Psoas muscle (tissue), 8 donors: ENCODE data around the gene DSG4. TPM values are rescaled to one million over a fixed set of nuclear protein-coding genes. Genes with fewer than 3 reads are reported as not detected.

Experiments used
- ATAC-seq, 4 donors: fragments of 200-7000 bp; cut with Tn5 transposase; one replicate each; pipeline ENCODE4 v1.9.1; 2020; ENCODE audit warnings: moderate library complexity in 3 of 4, mild to moderate bottlenecking in 2 of 4
- DNase-seq, 2 donors: peaks; one replicate each; pipeline ENCODE4 v3.0.0-alpha.2; 2020
- H3K27ac ChIP-seq: fragments of 200-600 bp; one replicate; pipeline ENCODE4 v1.8.0; 2022
- H3K27me3 ChIP-seq, 3 donors: fragments of 200-600 bp in 1 of 3; one replicate each; pipeline versions ENCODE4 v1.6.1 to v1.8.0; 2013 to 2022; ENCODE audit warnings: low read length in 2 of 3, mild to moderate bottlenecking in 2 of 3, moderate library complexity in 1 of 3; ENCODE audit not compliant: insufficient read depth in 3 of 3
- H3K36me3 ChIP-seq, 2 donors: fragments of 200-600 bp in 1 of 2; one replicate each; pipeline versions ENCODE4 v1.6.1 to v1.8.0; 2013 to 2022; ENCODE audit warnings: low read depth in 1 of 2, mild to moderate bottlenecking in 1 of 2, moderate library complexity in 1 of 2; ENCODE audit not compliant: insufficient read depth in 1 of 2
- H3K4me1 ChIP-seq: fragments of 200-600 bp; one replicate; pipeline ENCODE4 v1.8.0; 2022
- H3K4me3 ChIP-seq: fragments of 200-600 bp; one replicate; pipeline ENCODE4 v1.8.0; 2022; ENCODE audit warnings: mild to moderate bottlenecking
- H3K9me3 ChIP-seq: fragments of 200-600 bp; one replicate; pipeline ENCODE4 v1.8.0; 2022
- WGBS, 3 donors: extraction: QIAGEN DNeasy Blood & Tissue Kit; methylation state at CpG; one replicate each; pipeline versions ENCODE4 v1.1.6 to v1.1.7; 2013; 5-methylcytosine and 5-hydroxymethylcytosine counted together
- intact Hi-C, 2 donors: fragments of 100-400 bp; cut with DNase I; formaldehyde crosslinking; loops; one replicate each; pipeline versions ENCODE4 v1.11.0 to v1.14.2; 2022
- polyA plus RNA-seq, 3 donors: library from polyadenylated mRNA; stranded (reverse); fragments of 200-250 nt; gene quantifications; one replicate each; pipeline ENCODE4 v1.2.3, GENCODE V29; 2013
- total RNA-seq, 4 donors: library from RNA; stranded (reverse); fragmentation: NEBNext Ultra II Directional in 2 of 4; extraction: Animal tissue kit (Norgen Biotek cat#: 25700) in 2 of 4; gene quantifications; one replicate each; pipeline versions ENCODE4 v1.2.1 to v1.2.4, GENCODE V29; 2021 to 2023
- TF ChIP-seq, protein P1 (sequence below): fragments of 200-600 bp; IDR thresholded peaks from one replicate; pipeline ENCODE4 v1.8.0; 2022; ENCODE audit warnings: antibody characterized with exemption
- donor health status: healthy with polysubstance abuse.
- donor health status: DM: no; HTN: no; CAD: no; lungs with moderate emphysema.
- donor health status: Bipolar disorder and iron deficiency.
- donor health status: healthy.
- donor health status: DM: yes; HTN: yes; CAD: no.
- donor health status: DM: no; HTN: no; CAD: no.
- donor health status: DM: no; HTN: no; CAD: no.
- donor health status: DM: yes; HTN: yes; CAD: no.

The DSG4 gene
- total and polyA plus RNA-seq, 7 donors, result not detected

DNA sequence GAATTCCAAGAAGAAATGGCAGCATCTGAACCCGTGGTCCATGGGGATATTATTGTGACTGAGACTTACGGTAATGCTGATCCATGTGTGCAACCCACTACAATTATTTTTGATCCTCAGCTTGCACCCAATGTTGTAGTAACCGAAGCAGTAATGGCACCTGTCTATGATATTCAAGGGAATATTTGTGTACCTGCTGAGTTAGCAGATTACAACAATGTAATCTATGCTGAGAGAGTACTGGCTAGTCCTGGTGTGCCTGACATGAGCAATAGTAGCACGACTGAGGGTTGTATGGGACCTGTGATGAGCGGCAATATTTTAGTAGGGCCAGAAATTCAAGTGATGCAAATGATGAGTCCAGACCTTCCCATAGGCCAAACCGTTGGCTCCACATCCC is 36.6 kb downstream of the DSG4 start:
- H3K9me3 ChIP-seq, result no peaks in the 10 kb centered on the region
- intact Hi-C loops, result no loop called here
- ATAC-seq (no peak), DNase-seq (no peak)
- no peak overlapping the region for H3K27ac ChIP-seq
- H3K4me1 ChIP-seq, result no peaks in the 10 kb centered on the region
- no peaks in the 10 kb centered on the region for H3K27me3 ChIP-seq
- no peaks in the 10 kb centered on the region for H3K36me3 ChIP-seq
- no peak overlapping the region for H3K4me3 ChIP-seq
- WGBS, 3 donors, result 91 to 92% (median 91%) methylated on average over 6 of the region's 6 CpGs
- TF ChIP-seq, protein P1, sequence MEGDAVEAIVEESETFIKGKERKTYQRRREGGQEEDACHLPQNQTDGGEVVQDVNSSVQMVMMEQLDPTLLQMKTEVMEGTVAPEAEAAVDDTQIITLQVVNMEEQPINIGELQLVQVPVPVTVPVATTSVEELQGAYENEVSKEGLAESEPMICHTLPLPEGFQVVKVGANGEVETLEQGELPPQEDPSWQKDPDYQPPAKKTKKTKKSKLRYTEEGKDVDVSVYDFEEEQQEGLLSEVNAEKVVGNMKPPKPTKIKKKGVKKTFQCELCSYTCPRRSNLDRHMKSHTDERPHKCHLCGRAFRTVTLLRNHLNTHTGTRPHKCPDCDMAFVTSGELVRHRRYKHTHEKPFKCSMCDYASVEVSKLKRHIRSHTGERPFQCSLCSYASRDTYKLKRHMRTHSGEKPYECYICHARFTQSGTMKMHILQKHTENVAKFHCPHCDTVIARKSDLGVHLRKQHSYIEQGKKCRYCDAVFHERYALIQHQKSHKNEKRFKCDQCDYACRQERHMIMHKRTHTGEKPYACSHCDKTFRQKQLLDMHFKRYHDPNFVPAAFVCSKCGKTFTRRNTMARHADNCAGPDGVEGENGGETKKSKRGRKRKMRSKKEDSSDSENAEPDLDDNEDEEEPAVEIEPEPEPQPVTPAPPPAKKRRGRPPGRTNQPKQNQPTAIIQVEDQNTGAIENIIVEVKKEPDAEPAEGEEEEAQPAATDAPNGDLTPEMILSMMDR, result no peak

DNA sequence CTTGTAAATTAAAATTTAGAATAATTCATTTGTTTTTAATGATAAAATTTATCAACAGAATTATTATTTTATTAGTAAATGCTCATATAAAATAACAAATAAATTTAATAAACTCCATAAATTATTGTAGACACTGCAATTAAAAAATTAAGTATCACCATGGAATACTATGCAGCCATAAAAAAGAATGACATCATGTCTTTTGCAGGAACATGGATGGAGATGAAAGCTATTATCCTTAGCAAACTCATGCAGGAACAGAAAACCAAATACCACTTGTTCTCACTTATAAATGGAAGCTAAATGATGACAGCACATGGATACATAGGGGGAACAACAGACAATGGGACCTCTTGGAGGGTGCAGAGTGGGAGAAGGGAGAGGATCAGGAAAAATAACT is 41.3 kb downstream of the DSG4 start:
- no peak overlapping the region for H3K4me3 ChIP-seq
- no peaks in the 10 kb centered on the region for H3K36me3 ChIP-seq
- ATAC-seq (no peak), DNase-seq (no peak)
- no peaks in the 10 kb centered on the region for H3K9me3 ChIP-seq
- no peak overlapping the region for H3K27ac ChIP-seq
- no peaks in the 10 kb centered on the region for H3K4me1 ChIP-seq
- intact Hi-C loops, result no loop called here
- TF ChIP-seq, protein P1, result no peak
- H3K27me3 ChIP-seq, result no peaks in the 10 kb centered on the region

DNA sequence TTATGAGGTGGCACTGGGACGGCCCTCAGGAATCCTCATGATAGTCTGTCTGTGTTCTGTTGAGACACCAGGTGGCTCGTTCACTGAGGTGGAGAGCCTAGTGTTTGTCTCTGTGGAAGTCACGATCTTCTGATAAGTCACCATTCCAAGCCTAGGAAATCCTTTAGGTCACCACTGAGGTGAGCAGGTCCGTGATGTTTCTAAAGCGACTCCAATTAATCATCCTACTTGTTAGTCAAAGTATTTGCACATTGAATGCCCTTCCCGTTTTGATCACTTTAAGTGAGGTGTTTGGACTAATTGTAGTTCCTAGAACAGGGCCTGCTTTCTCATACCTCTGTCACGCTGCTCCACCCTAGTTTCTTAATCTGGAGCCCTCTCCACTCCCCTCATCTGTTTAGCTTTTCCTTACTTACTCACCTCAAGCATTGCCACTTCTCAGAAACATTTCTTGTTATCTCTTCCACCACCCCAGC is 42.9 kb downstream of the DSG4 start:
- 80 to 90% (median 83%) methylated on average over 7 of the region's 7 CpGs for WGBS, 3 donors

DNA sequence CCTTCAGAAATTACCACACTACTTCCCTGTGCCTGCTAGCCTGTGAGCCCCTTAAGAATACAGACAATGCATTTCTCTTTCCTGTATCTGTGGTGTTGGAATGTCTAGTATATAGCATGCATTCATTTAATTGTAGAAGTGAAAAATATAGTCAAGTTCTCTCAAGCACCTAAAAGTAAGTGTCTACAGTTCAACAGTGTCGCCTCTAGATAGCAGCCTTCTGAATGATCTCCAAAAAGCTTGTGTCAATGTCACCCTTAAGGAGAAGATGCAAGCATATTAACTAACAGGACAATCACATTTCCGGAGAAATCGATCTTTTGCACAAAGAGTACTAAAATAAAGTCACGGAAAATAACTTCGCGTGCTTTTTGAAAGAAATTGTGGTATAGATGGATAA is 43.5 kb downstream of the DSG4 start:
- 93% methylated on average over 6 of the region's 6 CpGs for WGBS, 3 donors
- H3K4me1 ChIP-seq, result no peaks in the 10 kb centered on the region
- ATAC-seq, result no peak
- H3K36me3 ChIP-seq, result no peaks in the 10 kb centered on the region
- H3K4me3 ChIP-seq, result no peak overlapping the region
- intact Hi-C loops, result no loop called here
- DNase-seq, result no peak
- no peak overlapping the region for H3K27ac ChIP-seq
- H3K27me3 ChIP-seq, result no peaks in the 10 kb centered on the region
- TF ChIP-seq, protein P1, result no peak
- no peaks in the 10 kb centered on the region for H3K9me3 ChIP-seq

More for the DNA sequence above, 42.9 kb downstream of the DSG4 start:
- Histone ChIP-seq H3K9me3 (no peaks in the 10 kb centered on the region), H3K27ac (no peak overlapping the region), H3K4me3 (no peak overlapping the region), H3K27me3 (no peaks in the 10 kb centered on the region), H3K36me3 (no peaks in the 10 kb centered on the region), H3K4me1 (no peaks in the 10 kb centered on the region)
- intact Hi-C loops, result no loop called here
- ATAC-seq (no peak), DNase-seq (no peak)
- TF ChIP-seq, protein P1, result no peak

DNA sequence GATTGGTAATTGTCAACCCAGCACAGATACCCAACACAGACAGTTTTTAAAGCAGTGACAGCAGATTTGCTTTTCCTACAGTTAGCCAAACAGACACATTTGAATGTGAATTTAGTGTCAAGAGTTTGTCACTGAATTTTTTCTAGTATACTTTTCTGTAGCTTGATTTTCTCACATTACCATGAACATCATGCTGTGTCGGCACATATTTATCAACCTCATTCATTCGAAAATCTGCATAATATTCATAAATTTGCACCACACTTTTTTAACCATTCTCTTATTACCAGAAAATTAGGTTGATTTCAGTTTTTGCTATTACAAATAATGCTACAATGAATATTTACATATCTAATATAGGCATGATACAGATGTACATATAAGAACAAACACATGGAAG is 43.9 kb downstream of the DSG4 start:
- H3K36me3 ChIP-seq, result no peaks in the 10 kb centered on the region
- intact Hi-C loops, result no loop called here
- no peak for ATAC-seq
- no peak overlapping the region for H3K4me3 ChIP-seq
- TF ChIP-seq, protein P1, result no peak
- no peaks in the 10 kb centered on the region for H3K4me1 ChIP-seq
- DNase-seq, result no peak
- H3K27ac ChIP-seq, result no peak overlapping the region
- no peaks in the 10 kb centered on the region for H3K27me3 ChIP-seq
- 91 to 92% (median 91%) methylated on average over 2 of the region's 2 CpGs for WGBS, 3 donors
- no peaks in the 10 kb centered on the region for H3K9me3 ChIP-seq
